ENCODE data around the gene ULBP1.

DNA sequence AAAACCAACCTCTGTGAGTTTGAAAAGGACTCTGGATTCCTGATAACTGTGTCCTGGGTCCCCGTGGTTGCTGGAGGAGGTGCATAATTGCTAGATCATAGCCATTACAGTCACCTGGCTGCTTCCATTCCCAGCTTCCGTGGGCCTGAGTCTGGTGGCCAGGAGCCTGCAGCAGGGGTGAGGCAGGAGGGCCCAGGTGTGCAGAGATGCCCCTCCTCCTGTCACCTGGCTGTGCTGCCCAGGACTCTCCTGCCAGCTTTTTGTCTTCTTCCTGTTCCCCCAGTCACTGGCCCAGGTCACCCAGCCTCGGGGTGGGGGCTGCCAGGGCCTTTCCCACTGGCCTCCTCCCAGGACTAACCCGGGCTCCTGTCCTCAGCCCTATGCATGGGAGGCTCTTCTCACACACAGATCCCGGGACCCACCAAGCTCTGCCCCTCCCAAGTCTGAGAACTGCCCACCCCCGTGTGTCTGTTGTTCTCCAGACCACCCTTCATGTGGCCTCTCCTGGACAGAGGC is 31.6 kb downstream of the ULBP1 start:
- TF ChIP-seq FOXM1 (IDR thresholded peaks at IDR 0.05; ENCODE audit: borderline replicate concordance, low read depth) (no peak), TAF1 (IDR thresholded peaks at IDR 0.05; ENCODE audit: low read depth) (no peak), CEBPB (IDR thresholded peaks at IDR 0.05) (no peak), EP300 (IDR thresholded peaks at IDR 0.05; ENCODE audit: borderline replicate concordance) (no peak), RAD21 (IDR thresholded peaks at IDR 0.05; ENCODE audit: low read depth) (no peak), TCF12 (IDR thresholded peaks at IDR 0.05; ENCODE audit: low read depth) (no peak), YY1 (IDR thresholded peaks at IDR 0.05; ENCODE audit: low read depth) (no peak), MAX (IDR thresholded peaks at IDR 0.05) (no peak), TEAD4 (IDR thresholded peaks at IDR 0.05) (no peak), USF1 (IDR thresholded peaks at IDR 0.05) (no peak), CREB1 (IDR thresholded peaks at IDR 0.05; ENCODE audit: low read depth) (no peak)
- TF ChIP-seq, protein P1, sequence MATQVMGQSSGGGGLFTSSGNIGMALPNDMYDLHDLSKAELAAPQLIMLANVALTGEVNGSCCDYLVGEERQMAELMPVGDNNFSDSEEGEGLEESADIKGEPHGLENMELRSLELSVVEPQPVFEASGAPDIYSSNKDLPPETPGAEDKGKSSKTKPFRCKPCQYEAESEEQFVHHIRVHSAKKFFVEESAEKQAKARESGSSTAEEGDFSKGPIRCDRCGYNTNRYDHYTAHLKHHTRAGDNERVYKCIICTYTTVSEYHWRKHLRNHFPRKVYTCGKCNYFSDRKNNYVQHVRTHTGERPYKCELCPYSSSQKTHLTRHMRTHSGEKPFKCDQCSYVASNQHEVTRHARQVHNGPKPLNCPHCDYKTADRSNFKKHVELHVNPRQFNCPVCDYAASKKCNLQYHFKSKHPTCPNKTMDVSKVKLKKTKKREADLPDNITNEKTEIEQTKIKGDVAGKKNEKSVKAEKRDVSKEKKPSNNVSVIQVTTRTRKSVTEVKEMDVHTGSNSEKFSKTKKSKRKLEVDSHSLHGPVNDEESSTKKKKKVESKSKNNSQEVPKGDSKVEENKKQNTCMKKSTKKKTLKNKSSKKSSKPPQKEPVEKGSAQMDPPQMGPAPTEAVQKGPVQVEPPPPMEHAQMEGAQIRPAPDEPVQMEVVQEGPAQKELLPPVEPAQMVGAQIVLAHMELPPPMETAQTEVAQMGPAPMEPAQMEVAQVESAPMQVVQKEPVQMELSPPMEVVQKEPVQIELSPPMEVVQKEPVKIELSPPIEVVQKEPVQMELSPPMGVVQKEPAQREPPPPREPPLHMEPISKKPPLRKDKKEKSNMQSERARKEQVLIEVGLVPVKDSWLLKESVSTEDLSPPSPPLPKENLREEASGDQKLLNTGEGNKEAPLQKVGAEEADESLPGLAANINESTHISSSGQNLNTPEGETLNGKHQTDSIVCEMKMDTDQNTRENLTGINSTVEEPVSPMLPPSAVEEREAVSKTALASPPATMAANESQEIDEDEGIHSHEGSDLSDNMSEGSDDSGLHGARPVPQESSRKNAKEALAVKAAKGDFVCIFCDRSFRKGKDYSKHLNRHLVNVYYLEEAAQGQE (IDR thresholded peaks at IDR 0.05; ENCODE audit: low read depth), result no peak

All from Ishikawa (cell line).